HepG2 (cell line): ENCODE results near the gene SEC16A. TPM values are rescaled to one million over a fixed set of nuclear protein-coding genes. Genes with fewer than 3 reads are reported as not detected.

Experiments
- ATAC-seq: fragments of 200-7000 bp; cut with Tn5 transposase; 3 replicates; pipeline ENCODE4 v1.9.1; 2020; ENCODE audit warnings: mild to moderate bottlenecking, moderate library complexity
- BruUV-seq: library from RNA; stranded (reverse); fragments of 400-500 nt; replicated peaks from 2 replicates; lab custom pipeline; 2021; lab: Mats Ljungman, UMichigan
- CTCF ChIA-PET: fragments of 300-600 bp; formaldehyde crosslinking; extraction: SDS; loops from one replicate; lab custom pipeline; 2021; ENCODE audit warnings: low total read pairs, inconsistent platforms, low intra/inter-chr PET ratio; lab: Yijun Ruan, JAX
- POLR2A ChIA-PET: fragments of 350-600 bp; sonication (Branson Sonifier 250); formaldehyde crosslinking; loops from one replicate; lab custom pipeline; 2020; ENCODE audit warnings: antibody characterized with exemption, inconsistent platforms; lab: Yijun Ruan, JAX
- DNase-seq: peaks from one replicate; pipeline ENCODE4 v3.0.0-alpha.2; 2015; ENCODE audit warnings: low spot score
- FAIRE-seq: peaks from 3 replicates; lab custom pipeline; 2011; peaks lifted over from hg19 to GRCh38; lab: Jason Lieb, UNC
- H2AFZ ChIP-seq: one replicate; pipeline ENCODE4 v1.6.1; 2011; ENCODE audit warnings: low read length, inconsistent platforms
- H3K27ac ChIP-seq: fragments of 300-600 bp; 3 replicates; pipeline ENCODE4 v1.8.0; 2011; ENCODE audit warnings: mixed run types, mild to moderate bottlenecking, mixed read lengths, low read length, inconsistent platforms; ENCODE audit not compliant: insufficient read depth; ENCODE audit errors: extremely low read length
- H3K27me3 ChIP-seq, 2 experiments: fragments of 200-600 bp in 1 of 2; 2 replicates in 1 of 2; 3 replicates in 1 of 2; pipeline versions ENCODE4 v1.6.0 to v1.8.0; 2011; ENCODE audit warnings: low read length in 2 of 2, mild to moderate bottlenecking in 2 of 2, moderate library complexity in 2 of 2, inconsistent platforms in 1 of 2; ENCODE audit not compliant: insufficient read depth in 2 of 2, control insufficient read depth in 1 of 2
- H3K36me3 ChIP-seq, 2 experiments: fragments of 200-600 bp in 1 of 2; replicated peaks in 1 of 2; 2 replicates in 1 of 2; 3 replicates in 1 of 2; pipeline versions ENCODE4 v1.5.1 to v1.8.0; 2011; ENCODE audit warnings: low read length in 2 of 2, inconsistent platforms in 1 of 2; ENCODE audit not compliant: insufficient read depth in 2 of 2, control insufficient read depth in 1 of 2
- H3K4me1 ChIP-seq: 2 replicates; pipeline ENCODE4 v1.5.1; 2012; ENCODE audit warnings: low read length, inconsistent platforms; ENCODE audit not compliant: insufficient read depth
- H3K4me2 ChIP-seq: 2 replicates; pipeline ENCODE4 v1.6.0; 2011; ENCODE audit warnings: low read depth, low read length, inconsistent platforms
- H3K4me3 ChIP-seq, 3 experiments: fragments of 200-600 bp in 1 of 3; sonication (generic), shearing (Covaris generic) in 1 of 3; replicated peaks in 1 of 3; 2 replicates each; pipeline ENCODE4 v1.5.1; 2011 to 2016; ENCODE audit warnings: low read length in 3 of 3, inconsistent platforms in 2 of 3, low read depth in 2 of 3, mild to moderate bottlenecking in 2 of 3, control low read depth in 1 of 3, mixed read lengths in 1 of 3; ENCODE audit not compliant: insufficient read depth in 1 of 3
- H3K79me2 ChIP-seq: one replicate; pipeline ENCODE4 v1.6.1; 2011; ENCODE audit warnings: low read length, inconsistent platforms; ENCODE audit not compliant: insufficient read depth
- H3K9ac ChIP-seq: 2 replicates; pipeline ENCODE4 v1.6.0; 2011; ENCODE audit warnings: mild to moderate bottlenecking, low read depth, low read length, inconsistent platforms; ENCODE audit not compliant: insufficient read depth
- H3K9me3 ChIP-seq: 2 replicates; pipeline ENCODE4 v1.5.1; 2012; ENCODE audit warnings: mild to moderate bottlenecking, low read length
- H4K20me1 ChIP-seq: 2 replicates; pipeline ENCODE4 v1.6.0; 2011; ENCODE audit warnings: inconsistent platforms, mild to moderate bottlenecking, low read length, moderate library complexity; ENCODE audit not compliant: insufficient read depth
- ARID5B ChIP-seq: IDR thresholded peaks from 2 replicates; pipeline ENCODE4 v1.4.0; 2020; ENCODE audit warnings: mild to moderate bottlenecking, missing genetic modification reagents
- GPBP1L1 ChIP-seq: sonication (generic); formaldehyde crosslinking; IDR thresholded peaks from 2 replicates; pipeline ENCODE4 v1.5.0; 2020; ENCODE audit warnings: mild to moderate bottlenecking, missing genetic modification reagents
- GTF2F1 ChIP-seq: fragments of 150-350 bp; IDR thresholded peaks from 2 replicates; pipeline ENCODE4 v1.6.1; 2014; ENCODE audit warnings: low read length
- MTA1 ChIP-seq: sonication (generic); formaldehyde crosslinking; IDR thresholded peaks from 2 replicates; pipeline ENCODE4 v1.4.0; 2020; ENCODE audit warnings: missing genetic modification reagents, mild to moderate bottlenecking, borderline replicate concordance
- NR2F6 ChIP-seq, 2 experiments: IDR thresholded peaks; 2 replicates each; pipeline ENCODE4 v1.6.1; 2016; ENCODE audit warnings: antibody characterized with exemption in 1 of 2, mild to moderate bottlenecking in 1 of 2
- ZFP37 ChIP-seq: sonication (generic); formaldehyde crosslinking; IDR thresholded peaks from 2 replicates; pipeline ENCODE4 v1.4.0; 2020; ENCODE audit warnings: missing genetic modification reagents, borderline replicate concordance
- ZNF142 ChIP-seq: sonication (generic); formaldehyde crosslinking; IDR thresholded peaks from 2 replicates; pipeline ENCODE4 v1.4.0; 2020; ENCODE audit warnings: missing genetic modification reagents
- ZNF44 ChIP-seq: sonication (generic); formaldehyde crosslinking; IDR thresholded peaks from 2 replicates; pipeline ENCODE4 v1.5.1; 2020; ENCODE audit warnings: mild to moderate bottlenecking, missing genetic modification reagents
- ZNF782 ChIP-seq: sonication (generic); formaldehyde crosslinking; IDR thresholded peaks from 2 replicates; pipeline ENCODE4 v1.4.0; 2020; ENCODE audit warnings: missing genetic modification reagents, mild to moderate bottlenecking, borderline replicate concordance
- ZNF850 ChIP-seq: sonication (generic); formaldehyde crosslinking; conservative IDR thresholded peaks from 2 replicates; pipeline ENCODE4 v1.9.0; 2021; ENCODE audit warnings: mild to moderate bottlenecking, missing genetic modification reagents
- WGBS: methylation state at CpG from one replicate; pipeline ENCODE4 v1.1.6; 2017; ENCODE audit warnings: low lambda C conversion rate; 5-methylcytosine and 5-hydroxymethylcytosine counted together
- in situ Hi-C: cut with HindIII; loops from 2 replicates; pipeline ENCODE4 v1.10.0; 2017; ENCODE audit warnings: low pct_unique_long_range_greater_than_20kb; ENCODE audit not compliant: extremely low pct_ligation_motif_present
- intact Hi-C: fragments of 100-400 bp; cut with micrococcal nuclease; formaldehyde crosslinking; loops from one replicate; pipeline ENCODE4 v1.10.0; 2022; ENCODE audit not compliant: unreplicated experiment
- polyA plus RNA-seq, 8 experiments: library from polyadenylated mRNA; depleted of rRNA in 3 of 8; stranded (reverse) in 7 of 8; unstranded in 1 of 8; fragments of >200 nt; fragmentation: Illumina TruSeq in 4 of 8; extraction: Trizol in 4 of 8; gene quantifications; 2 replicates each; pipeline versions ENCODE4 v1.2.1 to v1.2.3, GENCODE V29; 2011 to 2016; ENCODE audit warnings: low read depth in 4 of 8, missing spikeins in 1 of 8, mixed read lengths in 1 of 8; ENCODE audit not compliant: insufficient read depth in 1 of 8
- total RNA-seq, 5 experiments: library from RNA; depleted of rRNA; stranded (reverse); fragments of >200 nt; fragmentation: Illumina TruSeq; extraction: Trizol; gene quantifications; 2 replicates each; pipeline ENCODE4 v1.2.3, GENCODE V29; 2016; ENCODE audit warnings: low read depth in 1 of 5

The SEC16A gene
- total and polyA plus RNA-seq, 2 of the 13 experiments (the other 11 are each of a cell fraction or from before 2014, with no cell fraction given), result 15.9 to 18.9 TPM

- no peaks in the 10 kb centered on the region for H3K36me3 ChIP-seq
- no peak overlapping the region for H2AFZ ChIP-seq
- BruUV-seq, result no TSS peak
- no peaks in the 10 kb centered on the region for H3K9me3 ChIP-seq
- 94% methylated on average over 8 of the region's 20 CpGs for WGBS
- H3K4me1 ChIP-seq, result peaks cover 17% of the 10 kb centered on the region
- FAIRE-seq, result no peak
- no peak for DNase-seq
- intact Hi-C loops (no loop called here), in situ Hi-C loops (no loop called here)
- no peaks in the 10 kb centered on the region for H3K79me2 ChIP-seq
- no peak overlapping the region for H3K4me3 ChIP-seq
- H4K20me1 ChIP-seq, result no peaks in the 10 kb centered on the region
- peaks cover 0 to 1% of the 10 kb centered on the region in 2 experiments; a peak in 1 of 5 replicates for H3K27me3 ChIP-seq
- H3K4me2 ChIP-seq, result 0 out of 2 replicates have a peak overlapping the region, but pooled peaks have one; percentile 49
- H3K9ac ChIP-seq, result no peak overlapping the region
- ChIA-PET POLR2A (no interaction called here), CTCF (no interaction called here)
- no peak overlapping the region for H3K27ac ChIP-seq
- ATAC-seq, result peak; percentile 6; the same call in 1 of the 3 replicates
- TF ChIP-seq GTF2F1 (no peak), ZNF850 (CRISPR knock-in tag) (no peak), GPBP1L1 (CRISPR knock-in tag) (no peak), ARID5B (CRISPR knock-in tag) (no peak), NR2F6 (IDR thresholded peaks at IDR 0.05) (no peak), NR2F6 (CRISPR knock-in tag; IDR thresholded peaks at IDR 0.05) (no peak), MTA1 (CRISPR knock-in tag) (no peak), ZNF44 (CRISPR knock-in tag) (no peak), ZNF142 (no peak), ZNF782 (CRISPR knock-in tag) (no peak), ZFP37 (CRISPR knock-in tag) (no peak)
Measured at GRCh38 chr9:136527131-136527530, 44.3 kb upstream of the SEC16A start.
